ENCODE results near the gene CDH20. TPM values are rescaled to one million over a fixed set of nuclear protein-coding genes. Genes with fewer than 3 reads are reported as not detected.

The CDH20 gene
- total RNA-seq, 1 experiment from 2014 or later: not detected

GRCh38 chr18:61471541-61471940 is 138.3 kb downstream of the CDH20 start:
- POLR2A ChIA-PET: no interaction called here
- TF ChIP-seq POLR2AphosphoS5 (IDR thresholded peaks at IDR 0.05; ENCODE audit: low read depth, low read length) (no peak), REST (IDR thresholded peaks at IDR 0.05; ENCODE audit: insufficient read depth in 1 of 2, low read depth in 2 of 2, low read length in 1 of 2) (no peak), TCF7L2 (IDR thresholded peaks at IDR 0.05; ENCODE audit: low read depth, low read length) (no peak), SIN3A (IDR thresholded peaks at IDR 0.05; ENCODE audit: borderline replicate concordance, insufficient read depth, low read depth, low read length) (no peak), CTCF (IDR thresholded peaks at IDR 0.05) (no peak)
- CTCF ChIA-PET: no interaction called here
- intact Hi-C loops (cut with micrococcal nuclease; ENCODE audit: unreplicated experiment) (no loop called here), in situ Hi-C loops (cut with HindIII; ENCODE audit: low pct_unique_long_range_greater_than_20kb, low sequenced_read_pairs) (no loop called here)
- H3K9me3 ChIP-seq (ENCODE audit: control insufficient read depth, insufficient read depth, low read depth, low read length): no peaks in the 10 kb centered on the region
- ATAC-seq: no peak
- no peaks in the 10 kb centered on the region for H3K4me1 ChIP-seq (ENCODE audit: control insufficient read depth, insufficient read depth, low read length)
- no peaks in the 10 kb centered on the region for H3K27me3 ChIP-seq (ENCODE audit: control insufficient read depth, insufficient read depth, low read length)
- no peak for DNase-seq (ENCODE audit: low read depth, low spot score)
- H3K27ac ChIP-seq (ENCODE audit: low read length): no peak overlapping the region
- no peaks in the 10 kb centered on the region for H3K36me3 ChIP-seq (ENCODE audit: control insufficient read depth, insufficient read depth, low read length)
- no peak overlapping the region for H3K4me3 ChIP-seq (ENCODE audit: low read depth in 2 of 2, low read length in 2 of 2)
- no TSS peak for BruUV-seq (replicated peaks)

- no peak for ATAC-seq
- Histone ChIP-seq H3K9me3 (ENCODE audit: control insufficient read depth, insufficient read depth, low read depth, low read length) (no peaks in the 10 kb centered on the region), H3K36me3 (ENCODE audit: control insufficient read depth, insufficient read depth, low read length) (no peaks in the 10 kb centered on the region), H3K27ac (ENCODE audit: low read length) (no peak overlapping the region), H3K4me3 (ENCODE audit: low read depth in 2 of 2, low read length in 2 of 2) (no peak overlapping the region), H3K27me3 (ENCODE audit: control insufficient read depth, insufficient read depth, low read length) (no peaks in the 10 kb centered on the region), H3K4me1 (ENCODE audit: control insufficient read depth, insufficient read depth, low read length) (no peaks in the 10 kb centered on the region)
- intact Hi-C loops (cut with micrococcal nuclease; ENCODE audit: unreplicated experiment): no loop called here
- ChIA-PET CTCF (no interaction called here), POLR2A (no interaction called here)
- no TSS peak for BruUV-seq (replicated peaks)
- DNase-seq (ENCODE audit: low read depth, low spot score): no peak
- no peak for TF ChIP-seq TCF7L2 (IDR thresholded peaks at IDR 0.05; ENCODE audit: low read depth, low read length)
- no peak for TF ChIP-seq POLR2AphosphoS5 (IDR thresholded peaks at IDR 0.05; ENCODE audit: low read depth, low read length)
- no peak for TF ChIP-seq SIN3A (IDR thresholded peaks at IDR 0.05; ENCODE audit: borderline replicate concordance, insufficient read depth, low read depth, low read length)
- no peak for TF ChIP-seq CTCF (IDR thresholded peaks at IDR 0.05)
- TF ChIP-seq REST (IDR thresholded peaks at IDR 0.05; ENCODE audit: insufficient read depth in 1 of 2, low read depth in 2 of 2, low read length in 1 of 2): no peak
- in situ Hi-C loops (cut with HindIII; ENCODE audit: low pct_unique_long_range_greater_than_20kb, low sequenced_read_pairs): no loop called here
Measured at GRCh38 chr18:61471942-61472341, 138.7 kb downstream of the CDH20 start.

Measured in Panc1 (cell line).